GM10266 (cell line): ENCODE results near the gene UMAD1.
"Not testable (repeated sequence)": the region's sequence is repeated elsewhere in the genome, so short reads cannot be mapped to it uniquely, and the experiment has no call there.

Experiments used
- DNase-seq: peaks from one replicate; pipeline ENCODE4 v3.0.0; 2012; ENCODE audit errors: extremely low spot score
- CTCF ChIP-seq: IDR thresholded peaks from 2 replicates; pipeline ENCODE4 v1.5.1; 2012; ENCODE audit warnings: mild to moderate bottlenecking, low read depth; ENCODE audit not compliant: control insufficient read depth, insufficient read depth; ENCODE audit errors: missing control alignments

The UMAD1 gene

GRCh38 chr7:7799138-7799537 lies 158.6 kb downstream of the UMAD1 start:
- no peak for TF ChIP-seq CTCF
- no peak for DNase-seq

DNA sequence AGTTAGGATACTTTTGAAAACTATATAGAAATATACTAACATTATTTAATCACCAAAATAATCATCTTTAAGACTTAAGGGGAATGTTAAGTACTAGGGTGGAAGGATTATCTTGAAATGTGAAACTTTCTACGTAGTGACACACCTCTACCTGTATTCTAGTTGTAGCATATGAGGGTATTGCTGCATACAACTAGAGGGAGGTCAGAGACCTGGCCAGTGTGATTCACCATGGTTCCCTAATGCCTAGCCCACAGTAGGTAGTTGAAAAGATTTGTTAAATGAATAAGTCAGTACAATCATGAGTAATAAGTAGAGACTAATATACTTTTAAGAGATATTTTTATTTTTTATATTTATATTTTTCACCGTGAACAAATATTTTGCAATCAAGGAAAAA lies 162.0 kb downstream of the UMAD1 start:
- no peak for DNase-seq
- no peak for TF ChIP-seq CTCF

- DNase-seq: no peak
- no peak for TF ChIP-seq CTCF
Observed at GRCh38 chr7:7803715-7804178, 163.2 kb downstream of the UMAD1 start.

GRCh38 chr7:7804822-7805221 lies 164.3 kb downstream of the UMAD1 start:
- not testable (repeated sequence) for DNase-seq

DNA sequence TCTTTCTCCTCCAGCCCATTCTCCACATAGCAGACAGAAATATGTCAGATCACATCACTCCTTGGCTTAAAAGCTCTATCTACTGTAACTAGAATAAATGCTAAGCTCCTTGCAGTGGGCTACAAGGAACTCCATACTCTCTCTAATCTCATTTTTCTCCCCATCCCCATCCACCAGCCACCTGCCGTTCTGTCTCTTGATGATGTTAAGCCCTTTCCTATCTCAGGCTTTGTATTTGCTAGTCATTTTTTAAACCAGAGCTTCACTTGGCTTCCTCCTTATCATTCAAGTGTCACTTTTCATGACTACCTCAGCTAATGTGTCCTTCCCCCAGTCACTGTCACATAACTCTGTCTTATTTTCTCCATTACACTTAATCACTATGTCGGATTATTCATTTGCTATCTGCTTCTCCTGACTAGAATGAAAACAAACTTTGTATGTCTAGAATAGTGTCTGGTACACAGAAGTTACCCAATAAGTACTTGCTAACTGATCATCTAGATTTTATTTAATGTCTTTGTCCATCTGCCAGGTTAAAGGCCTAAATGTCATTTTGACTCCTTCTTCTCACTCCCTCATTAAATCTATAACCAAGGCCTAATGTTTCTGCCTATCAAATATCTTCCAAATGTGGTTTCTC lies 165.1 kb downstream of the UMAD1 start:
- no peak for TF ChIP-seq CTCF
- DNase-seq: no peak

DNA sequence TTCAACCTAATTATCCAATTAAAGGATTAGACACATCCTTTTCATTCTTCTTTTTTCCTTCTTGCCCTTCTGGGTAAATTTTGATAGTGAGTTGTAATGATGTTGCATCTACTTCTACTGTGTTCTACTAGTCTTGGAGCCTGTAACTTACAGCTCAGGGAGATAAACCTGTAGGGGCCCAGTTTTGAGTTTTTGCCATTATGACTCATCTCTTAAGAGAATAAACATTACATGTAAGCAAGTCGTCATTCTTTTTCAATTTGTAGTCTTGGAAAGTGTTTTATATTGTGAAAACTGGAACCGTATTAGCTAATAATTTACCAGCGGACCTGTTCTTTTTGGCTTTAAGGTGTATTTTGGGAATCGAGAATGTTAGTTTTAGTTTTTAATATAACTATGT lies 167.6 kb downstream of the UMAD1 start:
- no peak for TF ChIP-seq CTCF
- DNase-seq: no peak

GRCh38 chr7:7808626-7809025 lies 168.1 kb downstream of the UMAD1 start:
- TF ChIP-seq CTCF: no peak
- DNase-seq: no peak

DNA sequence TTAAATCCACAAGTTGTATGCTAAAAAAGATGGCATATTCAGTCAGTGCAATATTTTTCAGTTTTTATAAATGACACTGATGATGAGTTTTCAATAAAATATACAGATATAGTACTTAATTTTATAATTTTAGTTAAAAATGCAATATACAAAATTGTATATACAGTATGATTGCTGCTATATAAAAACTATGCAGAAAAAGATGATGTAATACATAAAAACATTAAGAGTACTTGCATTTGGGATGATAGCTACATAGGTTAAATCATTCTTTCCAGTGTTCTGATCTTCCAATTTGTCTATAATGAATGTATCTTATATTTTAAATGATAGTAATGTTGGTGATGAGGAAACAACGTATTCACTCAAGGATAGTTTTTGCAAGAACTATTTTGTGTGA lies 169.8 kb downstream of the UMAD1 start:
- no peak for TF ChIP-seq CTCF
- no peak for DNase-seq
